IPS-15b (cell line): Measurements from ENCODE around the gene RAB5B.

Experiments
- H3K27me3 ChIP-seq: one replicate; pipeline ENCODE4 v1.6.1; 2013; ENCODE audit warnings: low read length; ENCODE audit not compliant: control insufficient read depth, insufficient read depth
- H3K36me3 ChIP-seq: one replicate; pipeline ENCODE4 v1.6.1; 2013; ENCODE audit warnings: low read length; ENCODE audit not compliant: control insufficient read depth, insufficient read depth
- H3K4me1 ChIP-seq: one replicate; pipeline ENCODE4 v1.6.1; 2013; ENCODE audit warnings: mild to moderate bottlenecking, low read length; ENCODE audit not compliant: control insufficient read depth, insufficient read depth
- H3K4me3 ChIP-seq: one replicate; pipeline ENCODE4 v1.5.1; 2013; ENCODE audit warnings: low read depth, low read length
- H3K9ac ChIP-seq: one replicate; pipeline ENCODE4 v1.6.1; 2013; ENCODE audit warnings: low read depth, mild to moderate bottlenecking, low read length
- H3K9me3 ChIP-seq: one replicate; pipeline ENCODE4 v1.6.1; 2013; ENCODE audit warnings: mild to moderate bottlenecking, low read length; ENCODE audit not compliant: control insufficient read depth, insufficient read depth

RAB5B gene

GRCh38 chr12:56011509-56012090 is 37.7 kb downstream of the RAB5B start:
- no peaks in the 10 kb centered on the region for H3K9me3 ChIP-seq
- no peaks in the 10 kb centered on the region for H3K27me3 ChIP-seq
- H3K9ac ChIP-seq: no peak overlapping the region
- H3K4me1 ChIP-seq: no peaks in the 10 kb centered on the region
- no peaks in the 10 kb centered on the region for H3K36me3 ChIP-seq
- H3K4me3 ChIP-seq: no peak overlapping the region

GRCh38 chr12:56013482-56013881 is 39.6 kb downstream of the RAB5B start:
- no peaks in the 10 kb centered on the region for H3K36me3 ChIP-seq
- H3K27me3 ChIP-seq: no peaks in the 10 kb centered on the region
- no peaks in the 10 kb centered on the region for H3K9me3 ChIP-seq
- H3K4me3 ChIP-seq: no peak overlapping the region
- no peaks in the 10 kb centered on the region for H3K4me1 ChIP-seq
- H3K9ac ChIP-seq: no peak overlapping the region

- Histone ChIP-seq H3K4me1 (no peaks in the 10 kb centered on the region), H3K27me3 (no peaks in the 10 kb centered on the region), H3K9me3 (no peaks in the 10 kb centered on the region), H3K9ac (no peak overlapping the region), H3K36me3 (no peaks in the 10 kb centered on the region), H3K4me3 (no peak overlapping the region)
These were observed 40.3 kb downstream of the RAB5B start for GRCh38 chr12:56014205-56014604.

GRCh38 chr12:56017181-56017580 is 43.3 kb downstream of the RAB5B start:
- no peaks in the 10 kb centered on the region for H3K9me3 ChIP-seq
- no peaks in the 10 kb centered on the region for H3K27me3 ChIP-seq
- H3K4me1 ChIP-seq: peaks cover 15% of the 10 kb centered on the region
- no peak overlapping the region for H3K4me3 ChIP-seq
- no peak overlapping the region for H3K9ac ChIP-seq
- H3K36me3 ChIP-seq: no peaks in the 10 kb centered on the region

GRCh38 chr12:56018356-56018755 is 44.5 kb downstream of the RAB5B start:
- Histone ChIP-seq H3K36me3 (no peaks in the 10 kb centered on the region), H3K4me3 (no peak overlapping the region), H3K4me1 (peaks cover 16% of the 10 kb centered on the region), H3K27me3 (no peaks in the 10 kb centered on the region), H3K9me3 (no peaks in the 10 kb centered on the region), H3K9ac (no peak overlapping the region)

GRCh38 chr12:56020423-56021184 is 46.7 kb downstream of the RAB5B start, which contains the start of gene IKZF4:
IKZF4 (plus strand) TSS chr12:56021043; CDS start chr12:56021494, 451 bp downstream.
- Histone ChIP-seq H3K36me3 (peaks cover 5% of the 10 kb centered on the region), H3K9ac (peak within 1 kb of the TSS; percentile 76), H3K27me3 (no peaks in the 10 kb centered on the region), H3K9me3 (no peaks in the 10 kb centered on the region), H3K4me1 (peaks cover 16% of the 10 kb centered on the region), H3K4me3 (peak within 1 kb of the TSS; percentile 72)

- Histone ChIP-seq H3K36me3 (peaks cover 9% of the 10 kb centered on the region), H3K9me3 (no peaks in the 10 kb centered on the region), H3K9ac (no peak overlapping the region), H3K4me1 (peaks cover 16% of the 10 kb centered on the region), H3K4me3 (peak overlapping the region; percentile 72), H3K27me3 (no peaks in the 10 kb centered on the region)
These were observed 48.1 kb downstream of the RAB5B start for GRCh38 chr12:56021889-56022497.

GRCh38 chr12:56028511-56029165 is 54.8 kb downstream of the RAB5B start:
- no peaks in the 10 kb centered on the region for H3K9me3 ChIP-seq
- H3K4me3 ChIP-seq: no peak overlapping the region
- no peaks in the 10 kb centered on the region for H3K4me1 ChIP-seq
- peaks cover 27% of the 10 kb centered on the region for H3K36me3 ChIP-seq
- no peaks in the 10 kb centered on the region for H3K27me3 ChIP-seq
- H3K9ac ChIP-seq: no peak overlapping the region

- H3K4me1 ChIP-seq: no peaks in the 10 kb centered on the region
- H3K9ac ChIP-seq: no peak overlapping the region
- H3K27me3 ChIP-seq: no peaks in the 10 kb centered on the region
- H3K9me3 ChIP-seq: no peaks in the 10 kb centered on the region
- no peak overlapping the region for H3K4me3 ChIP-seq
- H3K36me3 ChIP-seq: peaks cover 27% of the 10 kb centered on the region
These were observed 55.3 kb downstream of the RAB5B start for GRCh38 chr12:56029166-56029519.

- Histone ChIP-seq H3K9ac (no peak overlapping the region), H3K36me3 (peaks cover 24% of the 10 kb centered on the region), H3K4me3 (no peak overlapping the region), H3K4me1 (no peaks in the 10 kb centered on the region), H3K27me3 (no peaks in the 10 kb centered on the region), H3K9me3 (no peaks in the 10 kb centered on the region)
These were observed 55.9 kb downstream of the RAB5B start for GRCh38 chr12:56029666-56030293.

GRCh38 chr12:56031987-56032386 is 58.1 kb downstream of the RAB5B start:
- Histone ChIP-seq H3K9ac (no peak overlapping the region), H3K4me3 (no peak overlapping the region), H3K27me3 (no peaks in the 10 kb centered on the region), H3K36me3 (peaks cover 22% of the 10 kb centered on the region), H3K9me3 (no peaks in the 10 kb centered on the region), H3K4me1 (no peaks in the 10 kb centered on the region)
